Measurements from ENCODE around the gene MANSC4. TPM values are rescaled to one million over a fixed set of nuclear protein-coding genes. Genes with fewer than 3 reads are reported as not detected.

The MANSC4 gene
- total and polyA plus RNA-seq, 4 donors, result not detected

DNA sequence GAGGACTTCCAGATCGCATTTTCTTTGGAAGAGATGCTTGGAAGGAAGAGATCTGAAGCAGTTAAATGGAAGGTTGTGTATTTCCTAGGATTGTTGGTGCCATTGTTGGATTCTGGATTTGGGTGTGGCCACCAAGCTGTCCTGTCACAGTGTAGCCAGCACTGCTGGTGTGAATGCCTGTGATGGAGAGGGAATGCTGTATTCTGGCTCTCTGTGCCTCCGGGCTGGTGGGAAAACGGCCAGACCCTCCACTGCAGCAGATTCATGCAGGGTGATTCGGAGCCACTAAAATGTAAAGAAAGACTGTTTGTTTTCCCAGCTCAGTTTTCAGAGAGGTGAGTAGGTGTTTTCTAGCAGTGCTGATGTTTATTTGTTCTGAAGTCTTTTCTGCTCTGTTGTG, 30.7 kb upstream of the MANSC4 start:
- Histone ChIP-seq H3K27me3 (ENCODE audit: control insufficient read depth in 4 of 4, insufficient read depth in 4 of 4, low read length in 3 of 4) (no peaks in the 10 kb centered on the region), H3K4me1 (ENCODE audit: control insufficient read depth in 4 of 4, insufficient read depth in 4 of 4, low read length in 3 of 4) (no peaks in the 10 kb centered on the region), H3K4me3 (ENCODE audit: low read depth in 1 of 3, low read length in 3 of 3) (no peak overlapping the region), H3K36me3 (ENCODE audit: control insufficient read depth in 4 of 4, insufficient read depth in 3 of 4, low read depth in 1 of 4, low read length in 3 of 4) (no peaks in the 10 kb centered on the region), H3K9me3 (ENCODE audit: control insufficient read depth in 4 of 4, low read length in 3 of 4) (no peaks in the 10 kb centered on the region), H3K9ac (ENCODE audit: low read depth in 1 of 2, low read length in 2 of 2) (no peak overlapping the region), H3K27ac (ENCODE audit: low read depth in 1 of 2, low read length in 2 of 2) (no peak overlapping the region)
- no peak for DNase-seq (ENCODE audit: low spot score)
- TF ChIP-seq FOXA1 (IDR thresholded peaks at IDR 0.05), result no peak
- TF ChIP-seq, protein P1, sequence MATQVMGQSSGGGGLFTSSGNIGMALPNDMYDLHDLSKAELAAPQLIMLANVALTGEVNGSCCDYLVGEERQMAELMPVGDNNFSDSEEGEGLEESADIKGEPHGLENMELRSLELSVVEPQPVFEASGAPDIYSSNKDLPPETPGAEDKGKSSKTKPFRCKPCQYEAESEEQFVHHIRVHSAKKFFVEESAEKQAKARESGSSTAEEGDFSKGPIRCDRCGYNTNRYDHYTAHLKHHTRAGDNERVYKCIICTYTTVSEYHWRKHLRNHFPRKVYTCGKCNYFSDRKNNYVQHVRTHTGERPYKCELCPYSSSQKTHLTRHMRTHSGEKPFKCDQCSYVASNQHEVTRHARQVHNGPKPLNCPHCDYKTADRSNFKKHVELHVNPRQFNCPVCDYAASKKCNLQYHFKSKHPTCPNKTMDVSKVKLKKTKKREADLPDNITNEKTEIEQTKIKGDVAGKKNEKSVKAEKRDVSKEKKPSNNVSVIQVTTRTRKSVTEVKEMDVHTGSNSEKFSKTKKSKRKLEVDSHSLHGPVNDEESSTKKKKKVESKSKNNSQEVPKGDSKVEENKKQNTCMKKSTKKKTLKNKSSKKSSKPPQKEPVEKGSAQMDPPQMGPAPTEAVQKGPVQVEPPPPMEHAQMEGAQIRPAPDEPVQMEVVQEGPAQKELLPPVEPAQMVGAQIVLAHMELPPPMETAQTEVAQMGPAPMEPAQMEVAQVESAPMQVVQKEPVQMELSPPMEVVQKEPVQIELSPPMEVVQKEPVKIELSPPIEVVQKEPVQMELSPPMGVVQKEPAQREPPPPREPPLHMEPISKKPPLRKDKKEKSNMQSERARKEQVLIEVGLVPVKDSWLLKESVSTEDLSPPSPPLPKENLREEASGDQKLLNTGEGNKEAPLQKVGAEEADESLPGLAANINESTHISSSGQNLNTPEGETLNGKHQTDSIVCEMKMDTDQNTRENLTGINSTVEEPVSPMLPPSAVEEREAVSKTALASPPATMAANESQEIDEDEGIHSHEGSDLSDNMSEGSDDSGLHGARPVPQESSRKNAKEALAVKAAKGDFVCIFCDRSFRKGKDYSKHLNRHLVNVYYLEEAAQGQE (IDR thresholded peaks at IDR 0.05), result no peak
- TF ChIP-seq, protein P2, sequence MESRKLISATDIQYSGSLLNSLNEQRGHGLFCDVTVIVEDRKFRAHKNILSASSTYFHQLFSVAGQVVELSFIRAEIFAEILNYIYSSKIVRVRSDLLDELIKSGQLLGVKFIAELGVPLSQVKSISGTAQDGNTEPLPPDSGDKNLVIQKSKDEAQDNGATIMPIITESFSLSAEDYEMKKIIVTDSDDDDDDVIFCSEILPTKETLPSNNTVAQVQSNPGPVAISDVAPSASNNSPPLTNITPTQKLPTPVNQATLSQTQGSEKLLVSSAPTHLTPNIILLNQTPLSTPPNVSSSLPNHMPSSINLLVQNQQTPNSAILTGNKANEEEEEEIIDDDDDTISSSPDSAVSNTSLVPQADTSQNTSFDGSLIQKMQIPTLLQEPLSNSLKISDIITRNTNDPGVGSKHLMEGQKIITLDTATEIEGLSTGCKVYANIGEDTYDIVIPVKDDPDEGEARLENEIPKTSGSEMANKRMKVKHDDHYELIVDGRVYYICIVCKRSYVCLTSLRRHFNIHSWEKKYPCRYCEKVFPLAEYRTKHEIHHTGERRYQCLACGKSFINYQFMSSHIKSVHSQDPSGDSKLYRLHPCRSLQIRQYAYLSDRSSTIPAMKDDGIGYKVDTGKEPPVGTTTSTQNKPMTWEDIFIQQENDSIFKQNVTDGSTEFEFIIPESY (IDR thresholded peaks at IDR 0.05), result no peak
- TF ChIP-seq FOXA2 (IDR thresholded peaks at IDR 0.05), result no peak
- no peak for TF ChIP-seq YY1 (IDR thresholded peaks at IDR 0.05)
- no peak for TF ChIP-seq EGR1 (IDR thresholded peaks at IDR 0.05; ENCODE audit: low read depth in 2 of 2)
- TF ChIP-seq RAD21 (IDR thresholded peaks at IDR 0.05), result no peak
- no peak for TF ChIP-seq JUND (IDR thresholded peaks at IDR 0.05)
- no peak for TF ChIP-seq SP1 (IDR thresholded peaks at IDR 0.05)
- TF ChIP-seq, protein P3, sequence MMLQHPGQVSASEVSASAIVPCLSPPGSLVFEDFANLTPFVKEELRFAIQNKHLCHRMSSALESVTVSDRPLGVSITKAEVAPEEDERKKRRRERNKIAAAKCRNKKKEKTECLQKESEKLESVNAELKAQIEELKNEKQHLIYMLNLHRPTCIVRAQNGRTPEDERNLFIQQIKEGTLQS (IDR thresholded peaks at IDR 0.05), result no peak
- TF ChIP-seq, protein P4, sequence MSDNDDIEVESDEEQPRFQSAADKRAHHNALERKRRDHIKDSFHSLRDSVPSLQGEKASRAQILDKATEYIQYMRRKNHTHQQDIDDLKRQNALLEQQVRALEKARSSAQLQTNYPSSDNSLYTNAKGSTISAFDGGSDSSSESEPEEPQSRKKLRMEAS (IDR thresholded peaks at IDR 0.05), result no peak
- no peak for TF ChIP-seq GABPA (IDR thresholded peaks at IDR 0.05 in 1 of 2, conservative IDR thresholded peaks at IDR 0.05 in 1 of 2)
- no peak for TF ChIP-seq HNF4A (conservative IDR thresholded peaks at IDR 0.05)
- TF ChIP-seq TAF1 (conservative IDR thresholded peaks at IDR 0.05), result no peak
- no peak for TF ChIP-seq HNF4G (IDR thresholded peaks at IDR 0.05)
- TF ChIP-seq, protein P5, sequence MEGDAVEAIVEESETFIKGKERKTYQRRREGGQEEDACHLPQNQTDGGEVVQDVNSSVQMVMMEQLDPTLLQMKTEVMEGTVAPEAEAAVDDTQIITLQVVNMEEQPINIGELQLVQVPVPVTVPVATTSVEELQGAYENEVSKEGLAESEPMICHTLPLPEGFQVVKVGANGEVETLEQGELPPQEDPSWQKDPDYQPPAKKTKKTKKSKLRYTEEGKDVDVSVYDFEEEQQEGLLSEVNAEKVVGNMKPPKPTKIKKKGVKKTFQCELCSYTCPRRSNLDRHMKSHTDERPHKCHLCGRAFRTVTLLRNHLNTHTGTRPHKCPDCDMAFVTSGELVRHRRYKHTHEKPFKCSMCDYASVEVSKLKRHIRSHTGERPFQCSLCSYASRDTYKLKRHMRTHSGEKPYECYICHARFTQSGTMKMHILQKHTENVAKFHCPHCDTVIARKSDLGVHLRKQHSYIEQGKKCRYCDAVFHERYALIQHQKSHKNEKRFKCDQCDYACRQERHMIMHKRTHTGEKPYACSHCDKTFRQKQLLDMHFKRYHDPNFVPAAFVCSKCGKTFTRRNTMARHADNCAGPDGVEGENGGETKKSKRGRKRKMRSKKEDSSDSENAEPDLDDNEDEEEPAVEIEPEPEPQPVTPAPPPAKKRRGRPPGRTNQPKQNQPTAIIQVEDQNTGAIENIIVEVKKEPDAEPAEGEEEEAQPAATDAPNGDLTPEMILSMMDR (IDR thresholded peaks at IDR 0.05; ENCODE audit: low read depth, low read length, missing input control), result no peak
- TF ChIP-seq NR2F2 (IDR thresholded peaks at IDR 0.05), result no peak
- 67% methylated on average over 4 of the region's 4 CpGs for WGBS

DNA sequence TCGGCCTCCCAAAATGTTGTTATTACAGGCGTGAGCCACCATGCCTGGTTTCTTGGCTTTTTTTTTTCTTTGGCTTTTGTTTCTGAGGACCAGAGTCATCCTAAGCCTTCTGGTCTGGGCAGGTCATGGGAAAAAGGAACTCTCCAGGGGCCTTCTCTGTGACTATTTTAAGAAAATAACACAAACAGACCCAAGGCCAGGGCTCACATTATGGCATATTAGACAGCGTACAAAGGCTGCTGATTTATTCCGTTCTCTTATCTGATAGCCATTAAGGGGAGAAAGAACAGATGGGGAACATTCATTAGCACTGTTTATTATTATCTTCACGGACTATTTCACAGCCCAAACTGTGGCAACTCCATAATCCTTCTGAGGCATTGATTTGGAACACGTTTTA, 28.8 kb upstream of the MANSC4 start:
- Histone ChIP-seq H3K27ac (ENCODE audit: low read depth in 1 of 2, low read length in 2 of 2) (no peak overlapping the region), H3K36me3 (ENCODE audit: control insufficient read depth in 4 of 4, insufficient read depth in 3 of 4, low read depth in 1 of 4, low read length in 3 of 4) (no peaks in the 10 kb centered on the region), H3K27me3 (ENCODE audit: control insufficient read depth in 4 of 4, insufficient read depth in 4 of 4, low read length in 3 of 4) (no peaks in the 10 kb centered on the region), H3K4me3 (ENCODE audit: low read depth in 1 of 3, low read length in 3 of 3) (no peak overlapping the region), H3K9ac (ENCODE audit: low read depth in 1 of 2, low read length in 2 of 2) (no peak overlapping the region), H3K9me3 (ENCODE audit: control insufficient read depth in 4 of 4, low read length in 3 of 4) (no peaks in the 10 kb centered on the region), H3K4me1 (ENCODE audit: control insufficient read depth in 4 of 4, insufficient read depth in 4 of 4, low read length in 3 of 4) (no peaks in the 10 kb centered on the region)
- 84% methylated on average over 6 of the region's 6 CpGs for WGBS
- DNase-seq (ENCODE audit: low spot score), result no peak
- no peak for TF ChIP-seq HNF4G (IDR thresholded peaks at IDR 0.05)
- no peak for TF ChIP-seq NR2F2 (IDR thresholded peaks at IDR 0.05)
- no peak for TF ChIP-seq GABPA (IDR thresholded peaks at IDR 0.05 in 1 of 2, conservative IDR thresholded peaks at IDR 0.05 in 1 of 2)
- TF ChIP-seq FOXA1 (IDR thresholded peaks at IDR 0.05), result no peak
- TF ChIP-seq HNF4A (conservative IDR thresholded peaks at IDR 0.05), result no peak
- TF ChIP-seq, protein P1 (IDR thresholded peaks at IDR 0.05), result no peak
- TF ChIP-seq, protein P2 (IDR thresholded peaks at IDR 0.05), result no peak
- TF ChIP-seq, protein P3 (IDR thresholded peaks at IDR 0.05), result no peak
- no peak for TF ChIP-seq YY1 (IDR thresholded peaks at IDR 0.05)
- no peak for TF ChIP-seq FOXA2 (IDR thresholded peaks at IDR 0.05)
